GM19023 (cell line): ENCODE measurements around the gene KCNAB2.

Experiments
- ATAC-seq: cut with Tn5 transposase; IDR thresholded peaks from one replicate; pipeline ENCODE4 v1.9.1; 2021; ENCODE audit warnings: mild to moderate bottlenecking, moderate library complexity; ENCODE audit not compliant: unreplicated experiment

KCNAB2 gene

DNA sequence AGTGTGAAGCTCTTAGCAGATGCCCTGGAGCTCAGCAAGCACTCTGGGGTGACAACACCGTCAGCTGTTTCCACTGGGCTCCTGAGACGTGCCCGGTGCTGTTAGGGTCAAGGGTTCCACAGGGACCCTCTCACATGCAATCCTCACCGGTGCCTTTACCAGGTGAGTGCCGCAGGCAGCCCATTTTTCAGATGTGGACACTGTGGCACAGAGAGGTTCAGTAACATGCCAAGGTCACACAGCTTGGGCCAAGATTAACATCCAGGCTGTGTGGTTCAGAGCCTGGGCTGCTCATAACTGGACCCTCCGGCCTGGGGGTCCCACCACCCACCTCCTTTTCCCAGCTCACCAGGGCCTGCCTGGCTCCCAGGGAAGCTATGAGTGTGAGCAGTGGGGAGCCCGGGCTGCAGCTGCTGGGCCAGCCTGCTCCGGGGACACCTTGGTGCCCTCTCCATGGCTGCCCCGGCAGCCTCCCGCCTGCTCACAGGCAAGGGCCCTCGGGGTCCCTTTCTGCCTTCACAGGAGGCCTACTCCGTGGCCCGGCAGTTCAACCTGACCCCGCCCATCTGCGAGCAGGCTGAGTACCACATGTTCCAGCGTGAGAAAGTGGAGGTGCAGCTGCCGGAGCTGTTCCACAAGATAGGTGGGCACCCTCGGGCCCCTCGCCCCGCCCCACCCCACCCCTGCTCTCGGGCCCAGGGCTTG lies 49.3 kb downstream of the KCNAB2 start:
- ATAC-seq: no peak

DNA sequence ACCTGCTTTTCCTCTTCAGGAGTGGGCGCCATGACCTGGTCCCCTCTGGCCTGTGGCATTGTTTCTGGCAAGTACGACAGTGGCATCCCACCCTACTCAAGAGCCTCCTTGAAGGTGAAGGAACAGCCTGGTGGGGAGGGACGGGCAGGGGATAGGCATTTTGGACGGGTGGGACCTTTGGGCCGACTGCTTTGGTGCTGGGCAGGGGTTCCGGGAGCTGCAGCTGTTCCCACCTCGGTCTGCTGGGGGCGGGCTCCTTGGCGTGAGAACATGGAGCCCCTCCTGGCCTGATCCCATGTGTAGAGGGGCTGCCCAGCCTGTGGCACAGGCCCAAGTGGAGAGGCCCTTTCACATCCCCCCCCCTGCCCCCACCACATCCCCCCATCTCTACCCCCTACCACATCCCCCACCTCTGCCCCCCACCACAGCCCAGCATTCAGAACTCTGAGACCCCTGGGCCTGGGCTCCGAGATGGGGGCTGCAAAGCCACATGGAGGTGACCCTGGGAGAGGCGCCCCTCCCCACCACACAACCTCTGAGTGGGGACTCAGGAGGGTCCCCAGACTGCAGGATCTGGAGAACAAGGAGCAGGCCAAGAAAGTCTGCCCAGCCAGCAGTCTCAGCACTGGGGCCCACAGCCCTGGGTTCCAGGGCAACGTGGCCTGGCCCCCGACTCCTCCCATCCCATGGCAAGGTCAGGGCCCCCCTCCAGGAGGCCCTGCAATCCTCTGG lies 50.0 kb downstream of the KCNAB2 start:
- ATAC-seq: no peak

DNA sequence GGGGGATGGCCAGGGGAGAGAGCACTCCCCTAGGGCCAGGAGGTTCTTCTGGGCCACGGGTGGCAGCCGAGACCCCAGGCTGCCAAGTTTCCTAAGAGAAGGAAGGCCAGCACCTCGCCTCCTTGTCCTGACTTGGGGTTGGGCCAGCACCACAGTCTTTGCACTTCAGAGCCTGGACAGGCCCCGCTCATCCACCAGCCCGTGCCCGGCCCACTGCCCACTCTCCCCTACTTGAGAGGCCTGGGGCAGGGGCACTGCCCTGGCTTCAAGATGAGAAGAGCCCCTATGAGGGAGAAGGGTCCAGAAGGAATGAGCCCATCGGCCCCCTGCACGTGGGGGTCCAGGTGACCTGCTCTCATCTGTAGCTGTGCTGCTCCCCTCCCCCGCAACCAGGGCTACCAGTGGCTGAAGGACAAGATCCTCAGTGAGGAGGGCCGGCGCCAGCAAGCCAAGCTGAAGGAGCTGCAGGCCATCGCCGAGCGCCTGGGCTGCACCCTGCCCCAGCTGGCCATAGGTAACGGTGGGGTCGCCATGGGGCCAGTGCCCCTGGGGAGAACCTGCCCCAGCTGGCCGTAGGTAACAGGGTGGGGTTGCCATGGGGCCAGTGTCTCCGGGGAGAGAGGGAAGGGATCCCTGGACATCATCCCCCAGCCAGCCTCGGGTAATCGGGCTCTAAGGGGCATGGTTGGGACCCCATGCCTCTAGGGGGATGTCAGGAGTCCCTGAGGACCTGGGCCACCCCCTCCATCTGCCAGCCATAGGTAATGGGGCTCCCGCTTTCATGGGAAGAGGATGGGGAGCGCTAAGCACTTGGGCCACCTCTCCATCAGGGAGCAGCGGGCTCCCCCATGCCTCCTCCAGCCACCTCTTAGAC lies 50.8 kb downstream of the KCNAB2 start:
- no peak for ATAC-seq

DNA sequence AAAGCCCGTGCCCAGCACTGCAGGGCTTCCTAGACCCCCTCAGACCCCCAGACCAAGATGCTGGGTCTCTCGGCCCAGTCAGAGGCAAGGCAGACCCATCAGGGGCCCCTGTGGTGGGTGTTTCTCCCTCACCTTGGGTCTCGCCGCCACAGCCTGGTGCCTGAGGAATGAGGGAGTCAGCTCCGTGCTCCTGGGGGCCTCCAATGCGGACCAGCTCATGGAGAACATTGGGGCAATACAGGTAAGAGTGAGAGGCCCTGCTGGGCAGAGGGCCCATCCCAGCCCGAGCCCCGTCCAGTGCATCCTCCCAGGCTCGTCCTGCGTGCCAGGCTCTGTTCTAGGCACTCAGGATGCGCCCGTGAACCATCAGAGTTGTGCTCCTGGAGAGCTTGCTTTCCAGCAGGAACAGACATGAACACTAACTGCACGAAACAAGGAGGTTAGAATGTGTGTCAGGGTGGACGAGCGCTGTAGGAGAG lies 51.5 kb downstream of the KCNAB2 start:
- no peak for ATAC-seq

DNA sequence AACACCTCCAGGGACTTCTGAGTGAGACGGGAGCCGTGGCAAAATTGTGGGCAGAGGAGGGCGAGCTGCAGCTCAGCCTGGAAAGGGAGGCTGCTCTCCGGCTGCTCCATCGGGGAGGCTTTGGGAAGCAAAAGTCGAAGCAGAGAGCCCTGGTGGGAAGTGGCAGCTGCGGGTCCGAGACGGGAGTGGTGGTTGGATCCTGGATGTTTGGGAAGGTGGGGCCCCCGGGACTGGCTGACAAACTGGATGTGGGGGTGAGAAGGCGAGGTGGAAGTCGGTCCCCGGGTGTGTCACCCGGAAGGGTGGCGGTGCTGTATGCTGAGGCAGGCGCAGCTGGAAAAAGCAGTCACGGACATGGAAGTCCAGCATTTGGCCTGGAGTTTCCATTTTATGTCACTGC lies 52.1 kb downstream of the KCNAB2 start:
- ATAC-seq: no peak

- ATAC-seq: no peak
Observed at GRCh38 chr1:6098303-6099215, 52.9 kb downstream of the KCNAB2 start.

- ATAC-seq: no peak
Observed at GRCh38 chr1:6099297-6099696, 53.6 kb downstream of the KCNAB2 start.

GRCh38 chr1:6099787-6100765 lies 54.4 kb downstream of the KCNAB2 start:
- ATAC-seq: no peak

DNA sequence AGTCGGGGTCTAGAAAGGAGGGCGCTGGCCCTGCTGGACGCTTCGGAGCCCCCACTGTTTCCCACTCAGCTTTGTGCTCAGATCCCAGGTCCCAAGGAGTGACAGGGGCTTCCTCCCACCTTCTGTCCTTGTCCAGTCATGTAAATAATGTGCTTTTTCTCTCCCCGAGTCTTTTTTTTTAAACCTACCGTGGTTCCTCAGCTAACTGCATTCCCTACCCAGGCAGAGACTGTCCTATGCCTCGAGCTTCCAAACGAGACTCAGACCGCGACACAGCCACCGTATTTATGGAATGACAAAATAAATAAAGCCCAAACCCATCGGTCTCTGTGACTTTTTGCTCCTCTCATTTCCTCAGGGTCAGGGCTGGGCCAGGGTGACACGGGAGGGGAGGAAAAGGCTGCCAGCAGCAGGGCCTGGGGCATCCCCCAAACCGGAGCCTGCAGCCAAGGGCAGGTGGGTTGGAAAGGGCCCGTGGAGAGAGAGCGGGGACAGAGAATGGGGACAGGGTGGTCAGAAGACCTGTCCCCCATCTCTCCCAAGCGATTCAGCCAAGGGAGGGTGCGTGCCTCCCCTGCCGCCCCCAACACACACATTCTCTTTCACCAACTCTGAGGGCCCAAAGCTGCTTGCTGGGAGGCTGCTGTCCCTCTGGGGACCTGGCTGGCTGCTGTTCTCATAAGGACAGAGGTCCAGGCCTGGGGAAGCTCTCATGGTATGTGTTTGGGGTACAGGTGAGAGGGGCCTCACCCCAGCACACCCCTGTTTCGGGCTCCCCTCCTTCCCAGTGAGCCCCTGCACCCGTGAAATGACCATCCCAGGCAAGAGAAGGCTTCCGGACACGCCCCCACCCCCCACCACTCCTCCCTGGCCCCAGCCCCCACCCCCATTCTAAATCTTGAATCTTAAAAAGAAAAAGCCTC lies 55.4 kb downstream of the KCNAB2 start:
- no peak for ATAC-seq

DNA sequence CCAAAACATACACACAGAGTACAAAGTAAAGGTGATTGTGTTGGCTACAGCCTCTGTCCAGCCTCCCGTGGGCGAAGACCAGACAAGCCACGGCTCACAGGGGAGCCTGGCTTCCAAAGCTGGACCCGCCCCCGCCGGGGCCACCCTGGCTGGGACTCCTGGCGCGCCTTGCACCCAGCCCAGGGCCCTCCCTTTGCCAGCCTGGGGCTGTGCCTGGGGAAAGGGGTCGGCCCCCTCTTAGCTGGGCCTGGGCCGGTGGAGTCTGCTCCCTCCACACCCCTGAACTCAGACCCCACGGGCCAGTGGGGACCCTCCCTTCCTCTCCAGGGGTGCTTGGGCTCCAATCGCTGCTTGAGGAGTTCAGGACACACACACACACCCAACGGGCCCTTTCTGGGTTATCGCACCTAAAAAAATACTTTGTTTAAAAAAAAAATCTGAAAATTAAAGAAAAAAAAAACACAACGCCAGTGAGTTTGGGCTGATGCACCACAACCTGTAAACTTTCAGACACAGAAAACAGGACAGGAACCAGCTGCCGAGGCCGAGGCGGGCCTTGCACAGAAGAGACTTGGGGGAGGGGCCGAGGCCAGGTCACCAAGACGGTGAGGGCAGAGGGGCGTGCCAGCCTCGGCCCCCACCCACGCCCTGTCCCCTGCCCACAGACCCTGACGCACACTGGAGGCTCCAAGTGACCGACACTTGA lies 56.3 kb downstream of the KCNAB2 start:
- ATAC-seq: no peak

- no peak for ATAC-seq
Observed at GRCh38 chr1:6102532-6102845, 56.8 kb downstream of the KCNAB2 start.

DNA sequence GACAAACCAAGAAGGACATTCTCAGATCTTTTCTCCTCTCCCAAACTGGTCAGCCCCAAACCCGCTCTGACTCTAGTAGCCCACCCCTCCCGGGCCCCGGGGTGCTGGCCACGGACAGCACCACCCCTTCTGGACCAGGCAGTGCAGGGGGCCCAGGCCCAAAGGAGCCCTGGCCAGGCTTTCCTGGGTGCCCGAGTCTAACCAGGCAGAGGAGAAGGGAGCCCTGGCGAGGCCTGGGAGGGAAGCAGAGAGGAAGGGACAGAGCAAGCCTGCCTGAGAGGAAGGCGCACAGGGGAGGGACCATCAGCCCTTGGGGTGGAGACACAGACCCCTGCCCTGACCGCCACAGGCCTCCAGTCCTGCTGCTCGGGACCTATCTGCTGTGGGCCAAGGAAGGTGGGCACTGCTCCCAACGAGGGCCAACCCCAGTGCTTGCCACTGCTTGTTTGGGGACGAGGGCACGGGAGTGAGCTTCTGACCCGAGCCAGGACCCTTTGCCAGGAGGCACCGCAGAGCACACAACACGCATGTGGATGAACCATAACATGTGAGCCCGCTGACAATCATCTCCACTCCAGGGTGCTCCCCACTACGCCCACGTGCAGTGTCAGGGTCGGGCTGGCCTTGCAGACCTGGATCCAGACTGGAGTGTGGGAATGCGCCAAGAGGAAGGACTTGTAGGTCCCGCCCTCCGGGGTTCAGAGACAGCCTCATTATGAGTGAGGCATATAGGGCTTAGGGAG lies 57.6 kb downstream of the KCNAB2 start:
- ATAC-seq: no peak

DNA sequence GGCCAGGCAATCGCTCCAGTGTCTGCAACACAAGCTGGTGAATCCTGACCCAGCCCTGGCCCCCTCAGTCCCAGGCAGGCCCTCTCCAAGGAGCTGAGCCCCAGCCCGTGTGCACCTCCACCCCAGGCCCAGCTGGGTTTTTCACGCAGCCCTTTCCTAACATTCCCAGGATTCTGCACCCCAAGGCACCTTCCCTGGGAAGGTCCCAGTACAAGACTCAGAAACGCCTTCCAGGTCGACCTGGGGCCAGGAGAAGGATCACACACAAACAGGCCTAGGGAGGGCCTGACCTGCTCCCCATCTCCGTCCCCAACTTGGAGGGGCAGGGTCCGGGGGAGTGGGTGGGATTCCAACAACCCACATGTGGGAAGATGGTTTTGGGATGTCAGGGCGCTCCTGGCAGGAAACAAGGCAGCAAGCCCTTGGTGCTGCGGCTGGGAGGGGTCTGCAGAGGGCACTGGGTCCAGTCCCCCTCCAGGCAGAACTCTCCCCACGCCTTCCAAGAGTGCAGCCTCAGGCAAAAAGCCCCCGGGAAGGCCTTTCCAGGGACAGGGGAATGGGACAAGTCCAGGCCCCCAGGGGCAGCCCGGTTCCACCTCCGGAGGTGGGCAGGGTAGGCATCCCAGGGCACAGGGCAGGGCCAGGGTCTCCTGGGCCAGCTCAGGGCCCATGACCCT lies 58.3 kb downstream of the KCNAB2 start:
- ATAC-seq: no peak

GRCh38 chr1:6104631-6105030 lies 58.9 kb downstream of the KCNAB2 start:
- ATAC-seq: no peak

GRCh38 chr1:6105218-6105679 lies 59.6 kb downstream of the KCNAB2 start:
- no peak for ATAC-seq

DNA sequence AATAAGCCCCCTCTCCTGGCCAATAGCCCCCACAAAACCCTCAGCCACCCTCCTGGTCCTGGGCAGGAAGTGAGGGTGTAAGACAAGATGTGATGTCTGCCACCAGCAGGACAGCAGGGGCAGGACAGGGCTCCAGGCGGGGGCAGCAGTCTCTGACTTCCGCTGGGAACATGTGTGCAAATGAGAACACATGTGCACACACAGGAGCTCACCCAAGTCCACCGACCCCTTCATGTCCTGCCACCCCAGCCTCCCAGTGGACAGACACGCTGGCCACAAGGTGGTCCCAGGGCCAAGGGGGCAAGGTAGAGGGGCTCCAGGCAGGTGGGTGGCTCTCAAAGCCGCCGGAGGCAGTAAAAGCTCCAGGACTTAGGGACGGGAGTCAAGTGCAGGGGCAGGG lies 60.1 kb downstream of the KCNAB2 start:
- ATAC-seq: no peak
